Mucosa of rectum (tissue), 2 donors: Measurements from ENCODE around the gene NALCN.

Experiments
- H3K27ac ChIP-seq, 2 donors: one replicate each; pipeline ENCODE4 v1.7.0; 2013; ENCODE audit warnings: inconsistent platforms in 2 of 2, low read depth in 2 of 2, low read length in 2 of 2
- H3K27me3 ChIP-seq, 2 donors: one replicate each; pipeline ENCODE4 v1.7.0; 2013; ENCODE audit warnings: low read length in 2 of 2; ENCODE audit not compliant: control insufficient read depth in 2 of 2, insufficient read depth in 2 of 2
- H3K36me3 ChIP-seq, 2 donors: one replicate each; pipeline ENCODE4 v1.7.0; 2013; ENCODE audit warnings: low read length in 2 of 2; ENCODE audit not compliant: control insufficient read depth in 2 of 2, insufficient read depth in 2 of 2
- H3K4me1 ChIP-seq, 2 donors: one replicate each; pipeline ENCODE4 v1.7.0; 2013; ENCODE audit warnings: low read length in 2 of 2, mild to moderate bottlenecking in 1 of 2; ENCODE audit not compliant: control insufficient read depth in 2 of 2, insufficient read depth in 2 of 2
- H3K4me3 ChIP-seq, 2 donors: one replicate each; pipeline ENCODE4 v1.7.0; 2013; ENCODE audit warnings: low read length in 2 of 2
- H3K9ac ChIP-seq, 2 donors: one replicate each; pipeline ENCODE4 v1.7.0; 2013; ENCODE audit warnings: low read length in 2 of 2, low read depth in 1 of 2, mild to moderate bottlenecking in 1 of 2
- H3K9me3 ChIP-seq, 2 donors: one replicate each; pipeline ENCODE4 v1.7.0; 2013; ENCODE audit warnings: low read length in 2 of 2; ENCODE audit not compliant: control insufficient read depth in 2 of 2
- donor health status: healthy.
- donor health status: Normal muscosa, but diverticular disease.

The NALCN gene

DNA sequence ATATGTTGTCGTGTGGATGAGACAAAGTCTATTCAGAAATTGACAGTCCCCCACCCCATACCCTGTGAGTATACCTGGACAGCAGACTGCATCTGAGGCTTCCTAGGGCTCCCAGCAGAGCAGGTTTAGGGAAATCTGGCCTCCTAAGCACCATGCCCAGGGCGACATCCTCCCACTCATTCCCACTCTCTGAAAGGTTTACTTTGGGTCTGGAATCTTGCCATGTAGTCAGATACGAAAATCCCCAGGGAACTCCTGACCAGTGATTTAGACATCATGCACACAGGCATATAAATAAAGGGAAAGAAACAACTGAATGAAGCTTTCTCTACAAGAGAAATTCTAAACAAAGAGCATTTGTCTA lies 717 bp upstream of the NALCN start:
- H3K4me3 ChIP-seq = peak overlapping the region in 1 of 2 donors; percentile 20
- H3K27ac ChIP-seq = no peak overlapping the region
- H3K9ac ChIP-seq = no peak overlapping the region
- H3K4me1 ChIP-seq = no peaks in the 10 kb centered on the region
- H3K36me3 ChIP-seq = no peaks in the 10 kb centered on the region
- peaks cover 7 to 9% of the 10 kb centered on the region in 2 donors for H3K27me3 ChIP-seq
- H3K9me3 ChIP-seq = no peaks in the 10 kb centered on the region

DNA sequence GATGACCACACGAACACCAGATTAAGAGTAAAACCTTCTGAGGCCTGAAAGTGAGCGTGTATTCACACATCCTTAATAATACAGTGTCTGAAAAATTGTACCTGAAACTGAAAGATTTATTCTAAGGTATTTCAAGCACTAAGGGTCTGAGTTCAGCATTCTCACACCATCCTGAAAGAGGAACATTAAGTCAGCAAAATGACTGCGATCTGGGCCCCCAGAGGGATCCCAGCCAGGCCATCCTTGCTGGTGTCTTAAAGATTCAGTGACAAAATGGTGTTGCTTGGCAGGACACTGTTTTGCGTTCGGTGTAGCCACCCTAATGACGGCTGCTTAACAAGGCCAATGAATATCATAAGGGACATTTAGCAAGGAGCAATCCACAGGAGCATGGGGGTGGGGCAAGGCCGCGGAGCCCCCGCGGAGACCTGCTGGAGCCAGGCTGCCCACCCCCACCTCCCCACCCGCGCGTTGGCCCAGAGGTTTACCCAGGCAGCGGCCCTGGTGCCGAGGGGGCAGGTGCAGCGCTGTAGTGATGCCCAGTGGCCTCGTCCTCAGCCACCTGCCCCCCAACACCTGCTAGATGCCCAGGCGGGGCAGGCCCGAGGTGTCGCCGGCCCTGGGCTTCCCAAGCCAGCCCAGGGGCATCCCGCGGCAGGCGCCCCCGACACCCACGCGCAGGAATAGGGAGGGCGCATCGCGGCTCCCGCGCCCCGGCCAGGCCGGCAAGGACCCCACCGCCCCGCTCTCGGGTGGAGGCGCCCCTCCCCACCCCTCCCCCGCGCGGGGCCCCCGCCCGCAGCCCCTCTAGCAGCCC lies 742 bp downstream of the NALCN start:
- H3K27ac ChIP-seq = no peak overlapping the region
- no peaks in the 10 kb centered on the region for H3K9me3 ChIP-seq
- no peak overlapping the region for H3K4me3 ChIP-seq
- peaks cover 7 to 9% of the 10 kb centered on the region in 2 donors for H3K27me3 ChIP-seq
- no peak overlapping the region for H3K9ac ChIP-seq
- H3K4me1 ChIP-seq = no peaks in the 10 kb centered on the region
- H3K36me3 ChIP-seq = no peaks in the 10 kb centered on the region

DNA sequence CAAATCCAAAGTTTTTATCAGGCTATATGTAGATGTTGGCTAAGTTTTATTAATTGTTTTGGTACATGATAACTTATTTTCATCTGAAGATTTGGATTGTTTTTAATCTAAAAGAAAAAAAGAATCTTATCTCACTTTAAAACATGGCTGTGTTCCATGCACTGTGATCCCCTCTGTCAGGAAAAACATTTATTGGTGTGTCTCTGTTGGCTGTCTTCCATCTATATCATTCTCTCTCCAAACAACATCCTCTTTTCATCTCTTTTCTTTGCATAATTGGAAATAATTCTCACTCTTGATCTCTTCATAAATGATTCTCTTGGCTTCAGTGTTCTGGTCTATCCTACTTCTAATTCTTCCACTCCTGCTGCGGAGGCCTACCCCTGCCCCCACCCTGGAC lies 4.2 kb downstream of the NALCN start:
- Histone ChIP-seq H3K9ac (no peak overlapping the region), H3K9me3 (no peaks in the 10 kb centered on the region), H3K4me3 (no peak overlapping the region), H3K27me3 (peaks cover 7 to 9% of the 10 kb centered on the region in 2 donors), H3K4me1 (no peaks in the 10 kb centered on the region), H3K36me3 (no peaks in the 10 kb centered on the region), H3K27ac (no peak overlapping the region)

DNA sequence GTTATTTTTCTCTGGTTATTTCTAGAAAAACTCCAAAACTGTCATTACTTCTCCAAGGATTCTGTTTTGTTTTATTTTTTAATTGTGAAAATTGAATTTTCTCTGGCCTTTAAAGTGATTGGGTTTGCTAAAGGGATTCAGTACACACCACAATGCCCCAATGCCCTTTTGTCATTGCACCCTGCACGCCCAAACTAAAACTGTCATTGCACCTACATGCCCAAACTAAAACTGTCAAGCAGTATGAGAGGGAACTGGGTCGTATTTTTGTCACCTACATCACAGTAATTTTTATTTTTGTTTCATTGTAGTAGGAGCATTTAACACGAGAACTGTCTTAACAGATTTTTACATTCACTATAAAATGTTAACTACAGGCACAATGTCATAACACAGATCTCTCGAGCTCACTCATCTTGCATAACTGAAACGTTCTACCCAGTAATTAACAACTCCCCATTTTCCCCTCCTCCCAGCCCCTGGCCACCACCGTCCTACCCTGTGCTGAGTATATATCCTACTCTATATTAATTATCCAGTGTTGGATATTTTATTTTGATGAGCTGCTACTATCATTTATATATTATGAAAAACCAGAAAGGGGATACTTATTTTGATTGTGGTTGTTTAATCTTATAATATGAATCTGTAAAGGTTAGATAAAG lies 7.2 kb downstream of the NALCN start:
- no peaks in the 10 kb centered on the region for H3K9me3 ChIP-seq
- no peak overlapping the region for H3K27ac ChIP-seq
- no peak overlapping the region for H3K9ac ChIP-seq
- H3K36me3 ChIP-seq = no peaks in the 10 kb centered on the region
- H3K27me3 ChIP-seq = peaks cover 0 to 5% of the 10 kb centered on the region in 2 donors
- H3K4me3 ChIP-seq = no peak overlapping the region
- no peaks in the 10 kb centered on the region for H3K4me1 ChIP-seq

DNA sequence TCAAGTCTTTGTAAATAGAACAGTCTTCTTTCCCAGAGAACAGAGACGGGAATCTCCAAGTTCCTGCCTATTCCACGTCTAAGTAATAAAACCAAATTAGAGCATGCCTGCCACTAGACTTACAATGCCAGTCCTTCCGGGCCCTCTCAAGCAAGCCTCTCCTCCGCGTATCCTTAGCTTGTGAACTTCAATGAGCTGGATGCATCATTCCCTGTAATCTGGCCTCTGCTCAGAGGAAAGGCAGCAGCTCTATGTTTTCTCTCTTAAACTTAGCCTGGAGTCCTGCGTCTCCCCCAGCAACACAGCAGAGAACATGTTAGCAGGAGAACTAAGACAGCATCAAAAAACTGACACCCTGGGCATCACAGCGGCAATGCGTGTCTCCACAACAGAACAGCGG lies 8.2 kb downstream of the NALCN start:
- Histone ChIP-seq H3K4me1 (no peaks in the 10 kb centered on the region), H3K9me3 (no peaks in the 10 kb centered on the region), H3K27me3 (peaks cover 0 to 2% of the 10 kb centered on the region in 2 donors), H3K36me3 (no peaks in the 10 kb centered on the region), H3K27ac (no peak overlapping the region), H3K9ac (no peak overlapping the region), H3K4me3 (no peak overlapping the region)

DNA sequence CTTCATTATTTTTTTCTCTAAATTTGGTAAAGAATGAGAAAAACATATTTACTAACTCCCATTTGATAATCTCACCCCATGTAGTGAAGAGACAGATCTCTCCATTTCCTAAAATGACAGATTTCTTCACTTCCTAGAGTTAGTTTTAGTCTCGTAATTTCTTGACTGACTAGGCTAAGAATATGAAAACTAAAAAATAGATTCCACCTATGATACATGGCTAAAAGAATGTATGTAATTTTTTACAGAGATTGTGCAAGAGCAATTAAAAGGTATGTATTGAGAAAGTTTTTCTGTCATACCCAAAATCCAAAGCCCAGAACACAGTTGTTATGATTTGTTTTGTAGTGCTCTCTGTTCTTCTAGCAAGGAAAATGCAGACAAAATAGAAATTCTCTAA lies 9.5 kb downstream of the NALCN start:
- Histone ChIP-seq H3K4me3 (no peak overlapping the region), H3K27ac (no peak overlapping the region), H3K9ac (no peak overlapping the region), H3K36me3 (no peaks in the 10 kb centered on the region), H3K27me3 (peaks cover 0 to 2% of the 10 kb centered on the region in 2 donors), H3K9me3 (no peaks in the 10 kb centered on the region), H3K4me1 (no peaks in the 10 kb centered on the region)

DNA sequence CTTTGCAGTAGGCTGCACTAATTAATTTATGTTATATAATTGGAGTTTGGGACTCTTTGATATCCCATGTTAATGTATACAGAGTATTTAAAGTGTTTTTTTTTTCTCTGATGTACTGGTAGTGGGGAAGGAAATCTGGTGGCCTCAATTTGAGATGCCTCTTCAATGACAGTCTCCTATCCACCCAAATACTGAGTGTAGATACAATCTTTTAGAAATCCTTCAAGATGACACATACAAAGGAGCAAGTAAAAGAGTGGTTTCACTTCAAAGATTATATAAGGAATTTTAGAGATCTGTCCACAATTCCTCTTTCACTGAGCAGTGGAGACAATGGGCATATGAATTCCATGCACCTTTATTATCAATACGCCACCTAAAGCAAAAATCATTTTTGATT lies 15.1 kb downstream of the NALCN start:
- no peaks in the 10 kb centered on the region for H3K4me1 ChIP-seq
- no peaks in the 10 kb centered on the region for H3K27me3 ChIP-seq
- H3K36me3 ChIP-seq = no peaks in the 10 kb centered on the region
- no peak overlapping the region for H3K9ac ChIP-seq
- no peak overlapping the region for H3K4me3 ChIP-seq
- H3K9me3 ChIP-seq = no peaks in the 10 kb centered on the region
- H3K27ac ChIP-seq = no peak overlapping the region

DNA sequence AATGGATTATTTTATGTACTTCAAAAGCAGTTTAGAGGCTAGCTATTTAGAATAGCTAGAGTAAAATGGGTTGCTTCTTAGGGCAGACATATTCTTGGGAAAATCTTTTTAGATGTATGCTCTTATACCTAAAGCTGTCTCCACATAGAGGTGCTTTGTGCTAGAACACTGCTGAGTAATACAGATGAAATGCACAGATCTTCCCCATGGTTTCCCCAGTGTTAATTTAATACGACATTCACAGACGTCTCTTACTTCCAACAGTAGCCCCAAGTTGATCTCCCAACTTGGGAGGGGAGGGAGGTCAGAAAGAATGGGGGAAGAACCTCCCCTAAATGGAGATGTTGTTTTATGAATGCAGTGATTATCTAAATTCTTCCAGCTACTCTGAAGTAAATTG lies 16.9 kb downstream of the NALCN start:
- Histone ChIP-seq H3K36me3 (no peaks in the 10 kb centered on the region), H3K9me3 (no peaks in the 10 kb centered on the region), H3K4me3 (no peak overlapping the region), H3K27me3 (no peaks in the 10 kb centered on the region), H3K4me1 (no peaks in the 10 kb centered on the region), H3K9ac (no peak overlapping the region), H3K27ac (no peak overlapping the region)

DNA sequence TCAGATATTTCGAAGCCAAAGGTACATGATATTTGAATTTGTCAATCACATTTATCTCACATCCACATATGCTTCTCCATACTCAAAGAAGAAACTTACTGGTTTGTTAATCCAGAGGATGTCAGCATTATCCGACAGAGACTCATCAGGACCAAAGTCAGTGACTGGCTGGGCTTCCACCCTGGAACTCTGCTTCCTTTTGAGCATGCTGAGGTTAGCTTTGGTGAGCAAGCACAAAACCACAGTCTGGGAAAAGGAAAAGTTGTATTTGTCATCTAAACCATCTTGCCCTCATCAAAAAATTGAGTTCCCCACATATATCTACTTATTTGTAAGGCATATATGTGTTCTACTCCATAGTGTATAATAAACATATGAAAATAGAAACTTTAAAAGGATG lies 17.4 kb downstream of the NALCN start:
- no peak overlapping the region for H3K27ac ChIP-seq
- no peak overlapping the region for H3K4me3 ChIP-seq

DNA sequence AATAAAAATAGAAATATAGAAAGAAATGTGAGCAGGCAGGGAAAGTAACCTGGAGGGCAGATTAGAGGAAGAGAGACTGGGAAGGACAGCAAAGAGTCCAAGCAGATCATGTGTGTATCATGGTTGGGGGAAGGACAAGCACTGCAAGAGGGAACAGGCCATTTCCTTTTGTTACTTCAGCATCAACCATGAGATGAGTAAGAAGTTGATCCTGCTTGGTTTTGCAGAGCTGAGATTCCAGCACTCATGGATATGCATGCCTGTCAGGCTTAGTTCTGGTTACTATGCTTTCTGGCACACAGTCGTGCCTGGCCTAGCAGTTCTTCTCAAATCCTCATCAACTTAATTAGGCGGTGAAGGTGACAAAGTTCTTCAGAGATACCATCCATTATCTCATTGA lies 18.1 kb downstream of the NALCN start:
- H3K4me1 ChIP-seq = no peaks in the 10 kb centered on the region
- no peak overlapping the region for H3K9ac ChIP-seq
- H3K9me3 ChIP-seq = no peaks in the 10 kb centered on the region
- H3K27me3 ChIP-seq = no peaks in the 10 kb centered on the region
- H3K36me3 ChIP-seq = no peaks in the 10 kb centered on the region
- no peak overlapping the region for H3K4me3 ChIP-seq
- H3K27ac ChIP-seq = no peak overlapping the region

More for the DNA sequence above, 17.4 kb downstream of the NALCN start:
- Histone ChIP-seq H3K36me3 (no peaks in the 10 kb centered on the region), H3K9ac (no peak overlapping the region), H3K27me3 (no peaks in the 10 kb centered on the region), H3K4me1 (no peaks in the 10 kb centered on the region), H3K9me3 (no peaks in the 10 kb centered on the region)
